GM18873 (cell line): ENCODE measurements around the gene USH1C.

Experiments used
- ATAC-seq: cut with Tn5 transposase; IDR thresholded peaks from one replicate; pipeline ENCODE4 v1.9.1; 2021; ENCODE audit warnings: mild to moderate bottlenecking, moderate library complexity, moderate number of reproducible peaks; ENCODE audit not compliant: unreplicated experiment, low FRiP score

USH1C gene

GRCh38 chr11:17446482-17446881 lies 97.7 kb downstream of the USH1C start:
- no peak for ATAC-seq

GRCh38 chr11:17445240-17445795 lies 98.9 kb downstream of the USH1C start:
- ATAC-seq: no peak

- no peak for ATAC-seq
Measured at GRCh38 chr11:17443926-17444690, 100.1 kb downstream of the USH1C start.
